NCI-H2196 treated with DMSO at 0.1 percent for 48 hours (cell line): Measurements from ENCODE around the gene DOK4.

ENCODE experiments used
- DNase-seq: peaks from one replicate; lab custom pipeline; 2025; ENCODE audit not compliant: unreplicated experiment; lab: John Stamatoyannopoulos, UW

DOK4 gene

GRCh38 chr16:57478396-57479204 lies 7.7 kb downstream of the DOK4 start:
- no peak for DNase-seq

GRCh38 chr16:57477531-57478202 lies 8.6 kb downstream of the DOK4 start:
- DNase-seq: no peak

GRCh38 chr16:57476546-57477410 lies 9.5 kb downstream of the DOK4 start:
- DNase-seq: no peak

GRCh38 chr16:57475711-57476339 lies 10.5 kb downstream of the DOK4 start:
- DNase-seq: no peak

GRCh38 chr16:57474671-57475661 lies 11.3 kb downstream of the DOK4 start:
- no peak for DNase-seq

DNA sequence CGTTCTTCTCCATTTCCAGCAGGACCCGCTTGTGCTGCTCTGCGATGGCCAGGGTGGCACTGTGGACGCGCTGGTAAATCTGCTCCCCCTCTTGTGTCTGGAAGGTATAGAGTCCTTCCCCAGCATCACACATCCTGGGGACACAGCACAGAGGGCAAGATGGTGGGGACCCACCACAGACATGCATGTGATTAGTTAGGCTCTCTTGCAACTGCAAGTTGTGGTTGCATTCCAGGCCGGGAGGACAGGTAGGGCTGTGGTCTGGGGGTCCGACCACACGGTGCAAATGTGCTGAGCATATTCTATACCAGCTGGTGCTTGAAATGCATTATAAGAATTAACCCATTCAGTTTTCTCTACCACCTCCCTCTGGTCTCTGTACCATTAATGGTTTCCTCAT lies 12.4 kb downstream of the DOK4 start:
- no peak for DNase-seq

- no peak for DNase-seq
Measured at GRCh38 chr16:57473176-57473840, 13.0 kb downstream of the DOK4 start.

- DNase-seq: no peak
Measured at GRCh38 chr16:57472665-57473060, 13.6 kb downstream of the DOK4 start.

GRCh38 chr16:57471852-57472664 lies 14.2 kb downstream of the DOK4 start:
- no peak for DNase-seq

GRCh38 chr16:57471209-57471608 lies 15.1 kb downstream of the DOK4 start:
- no peak for DNase-seq

- no peak for DNase-seq
Measured at GRCh38 chr16:57470711-57471110, 15.6 kb downstream of the DOK4 start.

GRCh38 chr16:57469917-57470470 lies 16.3 kb downstream of the DOK4 start:
- DNase-seq: no peak

DNA sequence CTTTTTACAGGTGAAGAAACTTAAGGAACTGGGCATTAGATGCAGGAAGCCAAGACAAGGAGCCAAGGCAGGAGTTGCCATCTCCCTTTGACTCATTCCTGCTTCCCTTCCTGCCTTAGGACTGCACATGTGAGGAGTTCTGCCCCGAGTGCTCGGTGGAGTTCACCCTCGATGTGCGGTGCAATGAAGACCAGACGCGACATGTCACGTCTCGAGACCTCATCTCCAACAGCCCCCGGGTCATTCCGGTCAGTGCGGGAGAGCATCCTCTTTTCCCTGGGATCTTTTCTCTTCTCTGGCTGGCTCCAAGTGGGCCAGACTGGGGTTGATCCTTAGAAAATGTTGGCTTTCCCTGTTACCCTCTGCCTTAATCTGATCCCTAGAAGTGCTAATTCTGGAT lies 17.2 kb downstream of the DOK4 start:
- no peak for DNase-seq

DNA sequence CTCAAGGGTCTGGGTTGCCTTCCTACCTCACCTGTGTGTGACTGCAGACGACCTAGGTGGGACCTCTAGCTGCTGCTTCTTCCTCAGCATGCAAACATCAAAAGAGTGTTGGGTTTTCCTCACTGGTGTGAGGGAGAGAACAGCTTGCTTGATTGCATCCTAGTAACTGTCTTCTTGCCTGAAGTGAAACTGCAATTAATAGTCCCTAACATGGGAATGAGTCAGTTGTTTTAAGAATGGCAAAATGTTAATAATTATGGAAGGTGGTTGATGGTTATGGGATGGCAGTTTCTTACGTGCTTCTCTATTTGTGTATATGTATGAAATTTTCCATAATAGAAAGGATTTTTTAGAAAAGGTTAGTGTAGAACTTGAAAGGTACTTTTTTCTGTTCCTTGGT lies 17.9 kb downstream of the DOK4 start:
- no peak for DNase-seq

- DNase-seq: no peak
Measured at GRCh38 chr16:57464523-57464922, 21.8 kb downstream of the DOK4 start.

DNA sequence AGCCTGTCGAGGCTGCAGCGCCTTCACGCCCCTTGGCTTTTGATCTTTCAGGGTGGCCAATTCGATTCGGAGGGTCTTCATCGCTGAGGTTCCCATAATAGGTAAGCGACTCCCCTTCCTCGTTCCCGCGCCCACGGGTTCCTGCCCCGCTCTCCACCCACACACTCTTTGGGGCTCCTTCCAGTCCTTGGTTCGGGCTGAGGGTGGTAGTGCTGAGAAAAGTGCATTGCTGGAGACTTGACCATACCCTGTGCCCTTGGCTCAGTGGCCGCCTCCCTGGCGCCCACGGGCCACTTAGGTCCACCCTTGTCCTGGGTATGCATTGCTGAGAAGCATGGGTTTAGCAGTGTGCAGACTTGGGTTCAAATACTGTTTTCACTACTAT lies 23.3 kb downstream of the DOK4 start:
- no peak for DNase-seq

DNA sequence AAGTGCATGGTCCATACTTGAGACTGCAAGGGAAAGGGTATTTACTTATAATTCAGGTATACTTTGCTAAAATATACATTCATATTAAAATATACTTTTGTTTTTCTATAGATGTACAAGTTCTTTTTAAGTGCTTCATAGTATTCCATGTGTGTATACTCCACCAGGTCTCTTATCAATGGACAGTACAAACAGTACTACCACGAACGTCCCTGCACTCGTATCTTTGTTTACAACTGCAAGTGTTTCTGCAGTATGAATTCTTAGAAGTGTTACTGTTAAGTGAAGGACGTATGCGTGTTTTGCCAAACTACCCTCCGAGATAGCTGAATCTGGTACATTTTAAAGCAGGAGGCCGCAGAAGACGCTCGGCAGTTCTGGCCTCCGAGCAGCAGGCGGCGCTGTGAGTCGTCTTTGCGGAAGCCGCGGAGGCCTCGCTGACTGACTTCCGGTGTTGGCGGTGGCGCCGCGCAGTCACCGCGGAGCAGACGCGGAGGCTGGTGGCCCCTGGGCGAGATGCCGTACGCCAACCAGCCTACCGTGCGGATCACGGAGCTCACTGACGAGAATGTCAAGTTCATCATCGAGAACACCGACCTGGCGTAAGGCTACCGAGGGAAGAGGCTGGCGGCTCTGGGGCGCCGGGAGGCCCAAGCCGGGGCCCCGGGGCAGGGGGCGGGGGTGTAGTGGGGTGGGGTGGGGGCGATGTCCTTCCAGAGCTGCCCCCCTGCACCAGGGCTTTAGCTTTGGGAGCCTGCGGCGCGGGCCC lies 23.9 kb downstream of the DOK4 start, which contains the start of gene POLR2C:
TSS of gene POLR2C (plus strand) at position 471 of the 769 bp plus-strand sequence. CDS start at position 517, 46 bp downstream.
- peak; percentile 31 for DNase-seq
